Measurements from ENCODE around the gene ACOXL. TPM values are rescaled to one million over a fixed set of nuclear protein-coding genes. Genes with fewer than 3 reads are reported as not detected.

ACOXL gene
- total and polyA plus RNA-seq, 2 donors (not counting 3 experiments of a cell fraction or from before 2014, with no cell fraction given) = not detected

DNA sequence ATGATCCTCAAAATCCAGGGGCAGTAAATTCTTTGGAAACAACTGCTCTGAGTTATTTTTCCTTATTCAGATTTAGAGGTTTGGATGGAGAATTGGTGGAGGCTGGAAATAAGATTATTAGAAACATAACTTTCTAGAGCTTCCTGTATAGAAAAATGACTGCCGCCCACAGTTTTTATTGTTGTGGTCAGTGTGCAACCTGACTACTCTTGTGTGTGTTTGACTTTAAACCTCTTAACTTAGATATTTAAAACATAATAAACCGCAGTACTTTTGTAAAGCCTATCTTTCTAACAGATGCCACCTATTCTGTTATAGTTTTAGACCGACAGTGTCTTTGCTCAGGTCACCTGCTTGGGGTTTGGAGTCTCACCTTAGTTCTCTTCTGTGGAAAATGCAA is 272.9 kb downstream of the ACOXL start:
- ChIA-PET POLR2A (no interaction called here), CTCF (no interaction called here)
- dilution Hi-C loops (cut with MboI; ENCODE audit: extremely low pct_ligation_motif_present, low sequenced_read_pairs) = no loop called here
- Histone ChIP-seq H2AFZ (ENCODE audit: low read depth, low read length) (no peak overlapping the region), H3K9me3 (replicated peaks; ENCODE audit: control insufficient read depth, insufficient read depth, low read length) (no peaks in the 10 kb centered on the region), H3K4me1 (ENCODE audit: control insufficient read depth, extremely low read depth, insufficient read depth, low read length) (no peaks in the 10 kb centered on the region), H3K9me1 (replicated peaks; ENCODE audit: control insufficient read depth, extremely low read depth, insufficient read depth, low read length) (no peaks in the 10 kb centered on the region), H3K4me3 (replicated peaks in 1 of 3; ENCODE audit: insufficient read depth in 1 of 3, low read depth in 1 of 3, low read length in 3 of 3) (no peak overlapping the region), H3K36me3 (ENCODE audit: control insufficient read depth in 2 of 2, extremely low read depth in 1 of 2, insufficient read depth in 2 of 2, low read length in 2 of 2) (no peaks in the 10 kb centered on the region), H3K79me2 (ENCODE audit: control insufficient read depth, insufficient read depth, low read length) (no peaks in the 10 kb centered on the region), H3K4me2 (ENCODE audit: insufficient read depth, low read length) (no peak overlapping the region), H3K27ac (ENCODE audit: insufficient read depth, low read depth, low read length) (no peak overlapping the region), H3K9ac (replicated peaks; ENCODE audit: extremely low read depth, insufficient read depth, low read length) (no peak overlapping the region), H3K27me3 (ENCODE audit: control insufficient read depth in 2 of 2, insufficient read depth in 2 of 2, low read length in 2 of 2) (peaks cover 21 to 28% of the 10 kb centered on the region in 2 experiments), H4K20me1 (replicated peaks; ENCODE audit: control insufficient read depth, extremely low read depth, insufficient read depth, low read length) (no peaks in the 10 kb centered on the region)
- no TSS peak for BruUV-seq (replicated peaks)
- intact Hi-C loops (cut with micrococcal nuclease) = no loop called here
- DNase-seq (ENCODE audit: low read depth, low spot score) (no peak), FAIRE-seq (no peak)
- TF ChIP-seq JUN (IDR thresholded peaks at IDR 0.05; ENCODE audit: borderline replicate concordance, insufficient read depth, insufficient read length, low read depth) (no peak), POLR2AphosphoS5 (IDR thresholded peaks at IDR 0.05; ENCODE audit: insufficient read depth, low read depth, low read length) (no peak), MAX (IDR thresholded peaks at IDR 0.05; ENCODE audit: insufficient read depth, insufficient read length) (no peak), MYC (IDR thresholded peaks at IDR 0.05; ENCODE audit: low read depth, low read length) (no peak)

DNA sequence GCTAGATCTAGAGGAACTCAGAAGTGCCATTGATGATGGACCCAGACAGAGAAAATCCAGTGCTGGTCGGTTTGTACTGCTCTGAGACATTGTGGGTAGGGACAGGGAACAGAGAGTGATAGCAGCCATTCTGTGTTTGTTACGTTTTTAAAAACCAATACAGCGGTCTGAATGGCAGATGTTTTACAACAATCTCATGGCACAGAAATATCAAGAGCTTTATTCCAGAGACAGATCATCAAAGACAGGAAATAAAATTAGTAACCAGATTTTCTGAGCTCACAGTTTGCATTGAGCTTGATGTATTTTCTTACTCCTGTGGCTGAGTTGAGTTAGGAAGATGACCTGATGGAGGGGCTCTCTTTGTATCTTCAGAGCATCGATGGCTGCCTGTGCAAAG is 273.4 kb downstream of the ACOXL start:
- Histone ChIP-seq H3K4me3 (replicated peaks in 1 of 3; ENCODE audit: insufficient read depth in 1 of 3, low read depth in 1 of 3, low read length in 3 of 3) (no peak overlapping the region), H4K20me1 (replicated peaks; ENCODE audit: control insufficient read depth, extremely low read depth, insufficient read depth, low read length) (no peaks in the 10 kb centered on the region), H3K9me3 (replicated peaks; ENCODE audit: control insufficient read depth, insufficient read depth, low read length) (no peaks in the 10 kb centered on the region), H3K36me3 (ENCODE audit: control insufficient read depth in 2 of 2, extremely low read depth in 1 of 2, insufficient read depth in 2 of 2, low read length in 2 of 2) (no peaks in the 10 kb centered on the region), H3K4me2 (ENCODE audit: insufficient read depth, low read length) (no peak overlapping the region), H3K79me2 (ENCODE audit: control insufficient read depth, insufficient read depth, low read length) (no peaks in the 10 kb centered on the region), H3K9me1 (replicated peaks; ENCODE audit: control insufficient read depth, extremely low read depth, insufficient read depth, low read length) (no peaks in the 10 kb centered on the region), H3K27me3 (ENCODE audit: control insufficient read depth in 2 of 2, insufficient read depth in 2 of 2, low read length in 2 of 2) (peaks cover 17 to 30% of the 10 kb centered on the region in 2 experiments), H2AFZ (ENCODE audit: low read depth, low read length) (no peak overlapping the region), H3K4me1 (ENCODE audit: control insufficient read depth, extremely low read depth, insufficient read depth, low read length) (no peaks in the 10 kb centered on the region), H3K9ac (replicated peaks; ENCODE audit: extremely low read depth, insufficient read depth, low read length) (no peak overlapping the region), H3K27ac (ENCODE audit: insufficient read depth, low read depth, low read length) (no peak overlapping the region)
- CTCF ChIA-PET = no interaction called here
- BruUV-seq (replicated peaks) = no TSS peak
- dilution Hi-C loops (cut with MboI; ENCODE audit: extremely low pct_ligation_motif_present, low sequenced_read_pairs) (no loop called here), intact Hi-C loops (cut with micrococcal nuclease) (no loop called here)
- no peak for FAIRE-seq
- POLR2A ChIA-PET = no interaction called here
- DNase-seq (ENCODE audit: low read depth, low spot score) = no peak
- no peak for TF ChIP-seq POLR2A (IDR thresholded peaks at IDR 0.05; ENCODE audit: low read depth, low read length)
- no peak for TF ChIP-seq GATA2 (IDR thresholded peaks at IDR 0.05; ENCODE audit: insufficient read depth, insufficient read length, low read depth, low read length)
- TF ChIP-seq POLR2AphosphoS5 (IDR thresholded peaks at IDR 0.05; ENCODE audit: insufficient read depth, low read depth, low read length) = no peak
- TF ChIP-seq EZH2 (IDR thresholded peaks at IDR 0.05; ENCODE audit: borderline replicate concordance, low read depth, low read length, severe bottlenecking) = no peak
- TF ChIP-seq FOS (IDR thresholded peaks at IDR 0.05; ENCODE audit: borderline replicate concordance, insufficient read depth, low read length) = no peak
- TF ChIP-seq, protein P1, sequence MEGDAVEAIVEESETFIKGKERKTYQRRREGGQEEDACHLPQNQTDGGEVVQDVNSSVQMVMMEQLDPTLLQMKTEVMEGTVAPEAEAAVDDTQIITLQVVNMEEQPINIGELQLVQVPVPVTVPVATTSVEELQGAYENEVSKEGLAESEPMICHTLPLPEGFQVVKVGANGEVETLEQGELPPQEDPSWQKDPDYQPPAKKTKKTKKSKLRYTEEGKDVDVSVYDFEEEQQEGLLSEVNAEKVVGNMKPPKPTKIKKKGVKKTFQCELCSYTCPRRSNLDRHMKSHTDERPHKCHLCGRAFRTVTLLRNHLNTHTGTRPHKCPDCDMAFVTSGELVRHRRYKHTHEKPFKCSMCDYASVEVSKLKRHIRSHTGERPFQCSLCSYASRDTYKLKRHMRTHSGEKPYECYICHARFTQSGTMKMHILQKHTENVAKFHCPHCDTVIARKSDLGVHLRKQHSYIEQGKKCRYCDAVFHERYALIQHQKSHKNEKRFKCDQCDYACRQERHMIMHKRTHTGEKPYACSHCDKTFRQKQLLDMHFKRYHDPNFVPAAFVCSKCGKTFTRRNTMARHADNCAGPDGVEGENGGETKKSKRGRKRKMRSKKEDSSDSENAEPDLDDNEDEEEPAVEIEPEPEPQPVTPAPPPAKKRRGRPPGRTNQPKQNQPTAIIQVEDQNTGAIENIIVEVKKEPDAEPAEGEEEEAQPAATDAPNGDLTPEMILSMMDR (IDR thresholded peaks at IDR 0.05; ENCODE audit: extremely low read depth in 1 of 2, insufficient read depth in 1 of 2, low read depth in 1 of 2, low read length in 2 of 2) = no peak
- TF ChIP-seq JUN (IDR thresholded peaks at IDR 0.05; ENCODE audit: borderline replicate concordance, insufficient read depth, insufficient read length, low read depth) = no peak
- TF ChIP-seq MYC (IDR thresholded peaks at IDR 0.05; ENCODE audit: low read depth, low read length) = no peak
- TF ChIP-seq MAX (IDR thresholded peaks at IDR 0.05; ENCODE audit: insufficient read depth, insufficient read length) = no peak
